Keratinocyte (primary cell): ENCODE measurements around the gene DTNBP1. TPM values are rescaled to one million over a fixed set of nuclear protein-coding genes. Genes with fewer than 3 reads are reported as not detected.

Source experiments
- DNase-seq: peaks from one replicate; pipeline ENCODE4 v3.0.0-alpha.2; 2011; ENCODE audit warnings: low read depth, missing footprints, low spot score
- FAIRE-seq: peaks from 2 replicates; lab custom pipeline; 2011; peaks lifted over from hg19 to GRCh38; lab: Jason Lieb, UNC
- H2AFZ ChIP-seq: 2 replicates; pipeline ENCODE4 v1.6.0; 2012; ENCODE audit warnings: low read length, control low read depth, inconsistent platforms; ENCODE audit not compliant: control insufficient read depth
- H3K27ac ChIP-seq: 2 replicates; pipeline ENCODE4 v1.5.1; 2011; ENCODE audit warnings: low read length; ENCODE audit not compliant: control insufficient read depth, insufficient read depth
- H3K27me3 ChIP-seq: 3 replicates; pipeline ENCODE4 v1.6.0; 2011; ENCODE audit warnings: low read length; ENCODE audit not compliant: control insufficient read depth, insufficient read depth; ENCODE audit errors: extremely low read depth
- H3K36me3 ChIP-seq, 2 experiments: 2 replicates in 1 of 2; 3 replicates in 1 of 2; pipeline ENCODE4 v1.5.1; 2011; ENCODE audit warnings: low read length in 2 of 2, mild to moderate bottlenecking in 1 of 2; ENCODE audit not compliant: control insufficient read depth in 2 of 2, insufficient read depth in 2 of 2; ENCODE audit errors: extremely low read depth in 1 of 2
- H3K4me1 ChIP-seq: 3 replicates; pipeline ENCODE4 v1.5.1; 2011; ENCODE audit warnings: low read length; ENCODE audit not compliant: control insufficient read depth, insufficient read depth; ENCODE audit errors: extremely low read depth
- H3K4me2 ChIP-seq: 3 replicates; pipeline ENCODE4 v1.6.0; 2011; ENCODE audit warnings: low read depth, low read length; ENCODE audit not compliant: control insufficient read depth, insufficient read depth; ENCODE audit errors: extremely low read depth
- H3K4me3 ChIP-seq, 3 experiments: fragments of 200-600 bp in 1 of 3; sonication (generic) in 1 of 3; 2 replicates in 2 of 3; 3 replicates in 1 of 3; pipeline ENCODE4 v1.5.1; 2011 to 2016; ENCODE audit warnings: low read length in 3 of 3, mild to moderate bottlenecking in 3 of 3, control low read depth in 2 of 3, inconsistent platforms in 1 of 3, low read depth in 1 of 3, mixed read lengths in 1 of 3, mixed run types in 1 of 3, moderate library complexity in 1 of 3; ENCODE audit not compliant: control insufficient read depth in 2 of 3, insufficient read depth in 2 of 3; ENCODE audit errors: extremely low read depth in 1 of 3
- H3K79me2 ChIP-seq: 2 replicates; pipeline ENCODE4 v1.6.0; 2012; ENCODE audit warnings: low read length; ENCODE audit not compliant: control insufficient read depth, insufficient read depth
- H3K9ac ChIP-seq: 3 replicates; pipeline ENCODE4 v1.6.0; 2011; ENCODE audit warnings: low read length; ENCODE audit not compliant: control insufficient read depth, insufficient read depth; ENCODE audit errors: extremely low read depth
- H3K9me1 ChIP-seq: 3 replicates; pipeline ENCODE4 v1.6.0; 2011; ENCODE audit warnings: low read length; ENCODE audit not compliant: control insufficient read depth, insufficient read depth; ENCODE audit errors: extremely low read depth
- H3K9me3 ChIP-seq: 2 replicates; pipeline ENCODE4 v1.5.1; 2012; ENCODE audit warnings: low read depth, low read length; ENCODE audit not compliant: control insufficient read depth
- H4K20me1 ChIP-seq: 3 replicates; pipeline ENCODE4 v1.6.0; 2011; ENCODE audit warnings: low read length; ENCODE audit not compliant: control insufficient read depth, insufficient read depth; ENCODE audit errors: extremely low read depth
- EZH2 ChIP-seq: IDR thresholded peaks from one replicate; pipeline ENCODE4 v1.6.1; 2012; ENCODE audit warnings: inconsistent platforms, mild to moderate bottlenecking, low read length, moderate library complexity
- dilution Hi-C: fragments of 300-500 bp; cut with MboI; formaldehyde crosslinking; loops from one replicate; pipeline ENCODE4 v1.7.0; 2020; ENCODE audit warnings: low sequenced_read_pairs; ENCODE audit not compliant: extremely low pct_ligation_motif_present
- polyA plus RNA-seq, 5 experiments: library from polyadenylated mRNA; depleted of rRNA in 3 of 5; stranded (reverse) in 3 of 5; stranded (forward) in 1 of 5; unstranded in 1 of 5; fragments of >200 nt; gene quantifications; 1 replicate in 1 of 5; 2 replicates in 3 of 5; 3 replicates in 1 of 5; pipeline versions ENCODE4 v1.2.1 to v1.2.3, GENCODE V29; 2011 to 2012; ENCODE audit warnings: missing spikeins in 2 of 5, low read depth in 1 of 5, low replicate concordance in 1 of 5
- TF ChIP-seq, protein P1 (sequence below), 3 experiments: IDR thresholded peaks in 1 of 3; conservative IDR thresholded peaks in 1 of 3; optimal IDR thresholded peaks in 1 of 3; 2 replicates in 2 of 3; 3 replicates in 1 of 3; pipeline versions ENCODE3 to v1.5.1; 2011; ENCODE audit warnings: low read length in 3 of 3, mild to moderate bottlenecking in 3 of 3, moderate library complexity in 2 of 3, control low read depth in 1 of 3, inconsistent platforms in 1 of 3; ENCODE audit not compliant: insufficient read depth in 2 of 3; ENCODE audit errors: extremely low read depth in 1 of 3

DTNBP1 gene
- polyA plus RNA-seq, 1 donor (not counting 4 experiments of a cell fraction or from before 2014, with no cell fraction given), result 11.5 TPM

DNA sequence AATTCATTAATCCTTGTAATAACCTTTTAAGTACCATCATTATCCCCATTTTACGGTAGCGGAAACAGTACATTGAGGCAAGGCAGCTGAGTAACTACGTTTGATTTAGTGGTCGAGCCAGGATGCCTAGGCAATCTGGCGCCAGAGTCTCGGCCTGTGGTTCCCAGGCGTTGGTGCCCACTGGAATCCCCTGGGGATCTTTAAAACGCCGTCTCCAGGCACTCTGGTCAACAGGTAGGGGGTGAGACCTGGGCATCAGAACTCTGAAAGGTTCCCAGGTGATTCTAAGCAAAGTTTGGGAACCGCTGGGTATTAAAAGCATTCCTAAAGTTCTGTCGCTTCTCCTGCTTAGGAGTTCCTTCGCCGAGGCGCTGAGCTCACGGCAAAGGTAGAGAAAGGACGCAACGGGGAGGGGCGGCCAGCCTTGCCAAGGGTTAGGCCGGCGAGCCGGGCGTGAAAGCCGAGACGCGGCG, 939 bp downstream of the DTNBP1 start:
- DNase-seq, result no peak
- peak overlapping the region; percentile 60 for H3K9ac ChIP-seq
- peak overlapping the region; percentile 32 for H3K27ac ChIP-seq
- H3K79me2 ChIP-seq, result peaks cover 3% of the 10 kb centered on the region
- TF ChIP-seq EZH2, result no peak
- TF ChIP-seq, protein P1, sequence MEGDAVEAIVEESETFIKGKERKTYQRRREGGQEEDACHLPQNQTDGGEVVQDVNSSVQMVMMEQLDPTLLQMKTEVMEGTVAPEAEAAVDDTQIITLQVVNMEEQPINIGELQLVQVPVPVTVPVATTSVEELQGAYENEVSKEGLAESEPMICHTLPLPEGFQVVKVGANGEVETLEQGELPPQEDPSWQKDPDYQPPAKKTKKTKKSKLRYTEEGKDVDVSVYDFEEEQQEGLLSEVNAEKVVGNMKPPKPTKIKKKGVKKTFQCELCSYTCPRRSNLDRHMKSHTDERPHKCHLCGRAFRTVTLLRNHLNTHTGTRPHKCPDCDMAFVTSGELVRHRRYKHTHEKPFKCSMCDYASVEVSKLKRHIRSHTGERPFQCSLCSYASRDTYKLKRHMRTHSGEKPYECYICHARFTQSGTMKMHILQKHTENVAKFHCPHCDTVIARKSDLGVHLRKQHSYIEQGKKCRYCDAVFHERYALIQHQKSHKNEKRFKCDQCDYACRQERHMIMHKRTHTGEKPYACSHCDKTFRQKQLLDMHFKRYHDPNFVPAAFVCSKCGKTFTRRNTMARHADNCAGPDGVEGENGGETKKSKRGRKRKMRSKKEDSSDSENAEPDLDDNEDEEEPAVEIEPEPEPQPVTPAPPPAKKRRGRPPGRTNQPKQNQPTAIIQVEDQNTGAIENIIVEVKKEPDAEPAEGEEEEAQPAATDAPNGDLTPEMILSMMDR (optimal IDR thresholded peaks at IDR 0.05 in 1 of 3, IDR thresholded peaks at IDR 0.05 in 1 of 3, conservative IDR thresholded peaks at IDR 0.05 in 1 of 3; ENCODE audit: extremely low read depth in 1 of 3, insufficient read depth in 2 of 3, low read length in 3 of 3), result no peak
- no peaks in the 10 kb centered on the region for H3K9me1 ChIP-seq
- peak overlapping the region; percentile 73 to 94 (median 79) for H3K4me3 ChIP-seq
- H2AFZ ChIP-seq, result peak overlapping the region; percentile 65
- dilution Hi-C loops, result no loop called here
- H4K20me1 ChIP-seq, result no peaks in the 10 kb centered on the region
- H3K36me3 ChIP-seq, result no peaks in the 10 kb centered on the region
- peaks cover 3% of the 10 kb centered on the region for H3K4me1 ChIP-seq
- H3K27me3 ChIP-seq, result no peaks in the 10 kb centered on the region
- no peaks in the 10 kb centered on the region for H3K9me3 ChIP-seq
- peak overlapping the region; percentile 93 for H3K4me2 ChIP-seq
- FAIRE-seq, result no peak

GRCh38 chr6:15659181-15659580, 3.6 kb downstream of the DTNBP1 start:
- H3K79me2 ChIP-seq, result peaks cover 3% of the 10 kb centered on the region
- DNase-seq (no peak), FAIRE-seq (no peak)
- H4K20me1 ChIP-seq, result no peaks in the 10 kb centered on the region
- H3K9me3 ChIP-seq, result no peaks in the 10 kb centered on the region
- H3K36me3 ChIP-seq, result no peaks in the 10 kb centered on the region
- no peak overlapping the region for H3K4me3 ChIP-seq
- peaks cover 3% of the 10 kb centered on the region for H3K4me1 ChIP-seq
- no peak overlapping the region for H2AFZ ChIP-seq
- dilution Hi-C loops, result no loop called here
- no peak overlapping the region for H3K4me2 ChIP-seq
- no peaks in the 10 kb centered on the region for H3K27me3 ChIP-seq
- H3K9me1 ChIP-seq, result no peaks in the 10 kb centered on the region
- no peak overlapping the region for H3K9ac ChIP-seq
- H3K27ac ChIP-seq, result no peak overlapping the region
- no peak for TF ChIP-seq EZH2
- TF ChIP-seq, protein P1 (optimal IDR thresholded peaks at IDR 0.05 in 1 of 3, IDR thresholded peaks at IDR 0.05 in 1 of 3, conservative IDR thresholded peaks at IDR 0.05 in 1 of 3; ENCODE audit: extremely low read depth in 1 of 3, insufficient read depth in 2 of 3, low read length in 3 of 3), result no peak
